Adrenal gland (tissue), 5 donors: ENCODE measurements around the gene NFATC2IP.

Experiments
- CTCF ChIP-seq, 6 experiments: fragments of 450-650 bp in 4 of 6; fragments of 200-600 bp in 2 of 6; sonication (generic) in 1 of 6; IDR thresholded peaks; 1 replicate in 5 of 6; 2 replicates in 1 of 6; pipeline versions ENCODE4 v1.5.1 to v1.8.0; 2016 to 2021; ENCODE audit warnings: antibody characterized with exemption in 6 of 6, mild to moderate bottlenecking in 2 of 6, moderate library complexity in 1 of 6
- POLR2A ChIP-seq, 2 donors: fragments of 450-650 bp; IDR thresholded peaks; one replicate each; pipeline ENCODE4 v1.6.1; 2017; ENCODE audit warnings: antibody characterized with exemption in 2 of 2, mild to moderate bottlenecking in 2 of 2, moderate library complexity in 1 of 2
- donor health status: DM: no; HTN: no; CAD: no.

GRCh38 chr16:29009838-29010166 is 59.1 kb downstream of the NFATC2IP start:
- no peak for TF ChIP-seq CTCF (IDR thresholded peaks at IDR 0.05)
- TF ChIP-seq POLR2A (IDR thresholded peaks at IDR 0.05): no peak
